ENCODE measurements around the gene UROC1. TPM values are rescaled to one million over a fixed set of nuclear protein-coding genes. Genes with fewer than 3 reads are reported as not detected.

Gene UROC1
- total RNA-seq, 1 donor = not detected

GRCh38 chr3:126480861-126481260 is 36.7 kb downstream of the UROC1 start:
- no peak overlapping the region for H3K4me3 ChIP-seq (ENCODE audit: low read depth, low read length)

GRCh38 chr3:126480206-126480605 is 37.4 kb downstream of the UROC1 start:
- no peak overlapping the region for H3K4me3 ChIP-seq (ENCODE audit: low read depth, low read length)
- DNase-seq (ENCODE audit: low read depth) = no peak
- no peak for TF ChIP-seq CTCF (IDR thresholded peaks at IDR 0.05; ENCODE audit: insufficient read depth, low read length)

More at GRCh38 chr3:126480861-126481260, 36.7 kb downstream of the UROC1 start:
- DNase-seq (ENCODE audit: low read depth) = peak; percentile 58
- TF ChIP-seq CTCF (IDR thresholded peaks at IDR 0.05; ENCODE audit: insufficient read depth, low read length) = no peak

- no peak for TF ChIP-seq CTCF (IDR thresholded peaks at IDR 0.05; ENCODE audit: insufficient read depth, low read length)
- DNase-seq (ENCODE audit: low read depth) = no peak
- no peak overlapping the region for H3K4me3 ChIP-seq (ENCODE audit: low read depth, low read length)
Observed at GRCh38 chr3:126479642-126480041, 37.9 kb downstream of the UROC1 start.

GRCh38 chr3:126478581-126479310 is 38.8 kb downstream of the UROC1 start:
- TF ChIP-seq CTCF (IDR thresholded peaks at IDR 0.05; ENCODE audit: insufficient read depth, low read length) = no peak
- no peak for DNase-seq (ENCODE audit: low read depth)
- no peak overlapping the region for H3K4me3 ChIP-seq (ENCODE audit: low read depth, low read length)

- TF ChIP-seq CTCF (IDR thresholded peaks at IDR 0.05; ENCODE audit: insufficient read depth, low read length) = no peak
- no peak for DNase-seq (ENCODE audit: low read depth)
- no peak overlapping the region for H3K4me3 ChIP-seq (ENCODE audit: low read depth, low read length)
Observed at GRCh38 chr3:126477061-126477380, 40.6 kb downstream of the UROC1 start.

- peak overlapping the region; percentile 88 for H3K4me3 ChIP-seq (ENCODE audit: low read depth, low read length)
- no peak for TF ChIP-seq CTCF (IDR thresholded peaks at IDR 0.05; ENCODE audit: insufficient read depth, low read length)
- DNase-seq (ENCODE audit: low read depth) = peak; percentile 36
Observed at GRCh38 chr3:126476166-126477060, 41.2 kb downstream of the UROC1 start.
